Stimulated activated effector memory CD8-positive, alpha-beta T cell treated with anti-CD3 and anti-CD28 coated beads, Interleukin-12 subunit alpha, Interleukin-12 subunit beta, amount 100 ng/mL, for 72 hours (primary cell): Measurements from ENCODE around the gene THSD4.
"Not testable (repeated sequence)": the region's sequence is repeated elsewhere in the genome, so short reads cannot be mapped to it uniquely, and the experiment has no call there.

ENCODE experiments used
- ATAC-seq: fragments of 150-1000 bp; cut with Tn5 transposase; 2 replicates; pipeline ENCODE4 v1.10.0; 2021
- DNase-seq, 2 donors: peaks; one replicate each; pipeline ENCODE4 v3.0.0; 2021 to 2022; ENCODE audit warnings: low spot score in 2 of 2
- H3K27ac Mint-ChIP-seq: one replicate; pipeline ENCODE4 v1.8.0; 2022; ENCODE audit warnings: mild to moderate bottlenecking, mixed read lengths
- H3K36me3 Mint-ChIP-seq: one replicate; pipeline ENCODE4 v1.8.0; 2022; ENCODE audit warnings: mild to moderate bottlenecking, mixed read lengths
- H3K4me1 Mint-ChIP-seq: one replicate; pipeline ENCODE4 v1.8.0; 2022; ENCODE audit warnings: mixed read lengths
- H3K4me3 Mint-ChIP-seq: one replicate; pipeline ENCODE4 v1.8.0; 2022; ENCODE audit warnings: mild to moderate bottlenecking, mixed read lengths
- H3K9me3 Mint-ChIP-seq: one replicate; pipeline ENCODE4 v1.8.0; 2022; ENCODE audit warnings: mixed read lengths

THSD4 gene

GRCh38 chr15:71439478-71439877, 324.2 kb downstream of the THSD4 start:
- H3K36me3 Mint-ChIP-seq, ATAC-seq, H3K27ac Mint-ChIP-seq: not testable (repeated sequence)

GRCh38 chr15:71440489-71441110, 325.3 kb downstream of the THSD4 start:
- Mint-ChIP-seq H3K4me3 (no peak overlapping the region), H3K4me1 (no peaks in the 10 kb centered on the region), H3K27ac (no peak overlapping the region), H3K36me3 (no peaks in the 10 kb centered on the region), H3K9me3 (no peaks in the 10 kb centered on the region)
- no peak for ATAC-seq
- no peak for DNase-seq

More at GRCh38 chr15:71439478-71439877, 324.2 kb downstream of the THSD4 start:
- H3K4me3 Mint-ChIP-seq, DNase-seq, H3K4me1 Mint-ChIP-seq, H3K9me3 Mint-ChIP-seq: not testable (repeated sequence)

GRCh38 chr15:71443538-71443937, 328.3 kb downstream of the THSD4 start:
- no peaks in the 10 kb centered on the region for H3K9me3 Mint-ChIP-seq
- no peak overlapping the region for H3K4me3 Mint-ChIP-seq
- peak in 1 of 2 donors; percentile 59 for DNase-seq
- no peak overlapping the region for H3K27ac Mint-ChIP-seq
- no peaks in the 10 kb centered on the region for H3K36me3 Mint-ChIP-seq
- ATAC-seq = no peak
- no peaks in the 10 kb centered on the region for H3K4me1 Mint-ChIP-seq

- no peak overlapping the region for H3K4me3 Mint-ChIP-seq
- DNase-seq (no peak), ATAC-seq (no peak)
- H3K27ac Mint-ChIP-seq = no peak overlapping the region
- no peaks in the 10 kb centered on the region for H3K4me1 Mint-ChIP-seq
- no peaks in the 10 kb centered on the region for H3K9me3 Mint-ChIP-seq
- no peaks in the 10 kb centered on the region for H3K36me3 Mint-ChIP-seq
Observed at GRCh38 chr15:71444032-71444810, 328.9 kb downstream of the THSD4 start.

GRCh38 chr15:71444866-71445590, 329.8 kb downstream of the THSD4 start:
- no peak for DNase-seq
- H3K27ac Mint-ChIP-seq = no peak overlapping the region
- no peak for ATAC-seq

GRCh38 chr15:71447328-71448250, 332.3 kb downstream of the THSD4 start:
- no peaks in the 10 kb centered on the region for H3K4me1 Mint-ChIP-seq
- ATAC-seq (no peak), DNase-seq (no peak)
- H3K27ac Mint-ChIP-seq = no peak overlapping the region
- no peaks in the 10 kb centered on the region for H3K9me3 Mint-ChIP-seq
- no peak overlapping the region for H3K4me3 Mint-ChIP-seq
- H3K36me3 Mint-ChIP-seq = no peaks in the 10 kb centered on the region

More at GRCh38 chr15:71444866-71445590, 329.8 kb downstream of the THSD4 start:
- Mint-ChIP-seq H3K4me1 (no peaks in the 10 kb centered on the region), H3K4me3 (no peak overlapping the region), H3K9me3 (no peaks in the 10 kb centered on the region), H3K36me3 (no peaks in the 10 kb centered on the region)

GRCh38 chr15:71448688-71449114, 333.4 kb downstream of the THSD4 start:
- H3K27ac Mint-ChIP-seq = no peak overlapping the region

GRCh38 chr15:71449363-71449762, 334.1 kb downstream of the THSD4 start:
- H3K4me1 Mint-ChIP-seq = no peaks in the 10 kb centered on the region
- no peak overlapping the region for H3K4me3 Mint-ChIP-seq
- no peak overlapping the region for H3K27ac Mint-ChIP-seq
- DNase-seq = no peak
- no peaks in the 10 kb centered on the region for H3K36me3 Mint-ChIP-seq
- H3K9me3 Mint-ChIP-seq = no peaks in the 10 kb centered on the region
- ATAC-seq = no peak

More at GRCh38 chr15:71448688-71449114, 333.4 kb downstream of the THSD4 start:
- DNase-seq (no peak), ATAC-seq (no peak)
- H3K4me1 Mint-ChIP-seq = no peaks in the 10 kb centered on the region
- no peak overlapping the region for H3K4me3 Mint-ChIP-seq
- no peaks in the 10 kb centered on the region for H3K9me3 Mint-ChIP-seq
- no peaks in the 10 kb centered on the region for H3K36me3 Mint-ChIP-seq

- no peaks in the 10 kb centered on the region for H3K36me3 Mint-ChIP-seq
- no peak for DNase-seq
- ATAC-seq = no peak
- H3K4me3 Mint-ChIP-seq = no peak overlapping the region
- H3K27ac Mint-ChIP-seq = no peak overlapping the region
- H3K4me1 Mint-ChIP-seq = no peaks in the 10 kb centered on the region
- no peaks in the 10 kb centered on the region for H3K9me3 Mint-ChIP-seq
Observed at GRCh38 chr15:71449956-71450355, 334.7 kb downstream of the THSD4 start.

GRCh38 chr15:71451130-71451529, 335.9 kb downstream of the THSD4 start:
- H3K9me3 Mint-ChIP-seq = no peaks in the 10 kb centered on the region
- no peak overlapping the region for H3K4me3 Mint-ChIP-seq
- H3K4me1 Mint-ChIP-seq = no peaks in the 10 kb centered on the region
- no peak overlapping the region for H3K27ac Mint-ChIP-seq
- ATAC-seq = no peak
- H3K36me3 Mint-ChIP-seq = no peaks in the 10 kb centered on the region
- DNase-seq = no peak

- no peak overlapping the region for H3K4me3 Mint-ChIP-seq
- H3K4me1 Mint-ChIP-seq = no peaks in the 10 kb centered on the region
- no peak for ATAC-seq
- no peaks in the 10 kb centered on the region for H3K36me3 Mint-ChIP-seq
- H3K9me3 Mint-ChIP-seq = no peaks in the 10 kb centered on the region
- H3K27ac Mint-ChIP-seq = no peak overlapping the region
- no peak for DNase-seq
Observed at GRCh38 chr15:71452893-71453292, 337.6 kb downstream of the THSD4 start.

GRCh38 chr15:71454462-71454996, 339.3 kb downstream of the THSD4 start:
- H3K4me1 Mint-ChIP-seq = no peaks in the 10 kb centered on the region

GRCh38 chr15:71455107-71455506, 339.8 kb downstream of the THSD4 start:
- DNase-seq = no peak
- H3K9me3 Mint-ChIP-seq = no peaks in the 10 kb centered on the region
- H3K27ac Mint-ChIP-seq = no peak overlapping the region
- no peaks in the 10 kb centered on the region for H3K36me3 Mint-ChIP-seq
- ATAC-seq = no peak
- no peak overlapping the region for H3K4me3 Mint-ChIP-seq
- H3K4me1 Mint-ChIP-seq = no peaks in the 10 kb centered on the region

More at GRCh38 chr15:71454462-71454996, 339.3 kb downstream of the THSD4 start:
- Mint-ChIP-seq H3K4me3 (no peak overlapping the region), H3K9me3 (no peaks in the 10 kb centered on the region), H3K27ac (no peak overlapping the region), H3K36me3 (no peaks in the 10 kb centered on the region)
- ATAC-seq (no peak), DNase-seq (no peak)

- DNase-seq (no peak), ATAC-seq (no peak)
- Mint-ChIP-seq H3K27ac (no peak overlapping the region), H3K36me3 (no peaks in the 10 kb centered on the region), H3K4me3 (no peak overlapping the region), H3K9me3 (no peaks in the 10 kb centered on the region), H3K4me1 (no peaks in the 10 kb centered on the region)
Observed at GRCh38 chr15:71455878-71456277, 340.6 kb downstream of the THSD4 start.
